Ascending aorta (tissue), 2 donors: ENCODE results near the gene RAD23B. TPM values are rescaled to one million over a fixed set of nuclear protein-coding genes. Genes with fewer than 3 reads are reported as not detected.

Experiments
- DNase-seq, 2 donors: peaks; one replicate each; pipeline ENCODE4 v3.0.0-alpha.2; 2019; ENCODE audit warnings: low spot score in 2 of 2
- H3K27ac ChIP-seq, 2 donors: fragments of 200-600 bp; sonication (generic); one replicate each; pipeline ENCODE4 v1.5.1; 2016 to 2017; ENCODE audit warnings: mild to moderate bottlenecking in 1 of 2
- H3K27me3 ChIP-seq: fragments of 200-600 bp; sonication (generic); one replicate; pipeline ENCODE4 v1.5.1; 2017
- H3K36me3 ChIP-seq, 2 donors: fragments of 200-600 bp; sonication (generic); one replicate each; pipeline ENCODE4 v1.5.1; 2016
- H3K4me1 ChIP-seq, 2 donors: fragments of 200-600 bp; sonication (generic); one replicate each; pipeline ENCODE4 v1.5.1; 2016 to 2017; ENCODE audit warnings: mild to moderate bottlenecking in 1 of 2
- H3K4me3 ChIP-seq, 2 donors: fragments of 200-600 bp; sonication (generic); one replicate each; pipeline ENCODE4 v1.5.1; 2016 to 2017; ENCODE audit warnings: mild to moderate bottlenecking in 1 of 2
- H3K9me3 ChIP-seq, 2 donors: fragments of 200-600 bp; sonication (generic); one replicate each; pipeline ENCODE4 v1.5.1; 2016
- intact Hi-C: fragments of 100-400 bp; cut with DNase I; formaldehyde crosslinking; loops from one replicate; pipeline ENCODE4 v1.15.1; 2023
- total RNA-seq: library from RNA; depleted of rRNA; stranded (reverse); fragments of >200 nt; gene quantifications from one replicate; pipeline ENCODE4 v1.1.0, GENCODE V29; 2016
- TF ChIP-seq, protein P1 (sequence below), 3 experiments: fragments of 200-600 bp in 2 of 3; fragments of 450-650 bp in 1 of 3; sonication (generic) in 2 of 3; IDR thresholded peaks; one replicate each; pipeline ENCODE4 v1.5.1; 2016 to 2019; ENCODE audit warnings: antibody characterized with exemption in 3 of 3, mild to moderate bottlenecking in 1 of 3, moderate library complexity in 1 of 3

Gene RAD23B
- total RNA-seq, 1 donor from 2014 or later: 57.7 TPM

DNA sequence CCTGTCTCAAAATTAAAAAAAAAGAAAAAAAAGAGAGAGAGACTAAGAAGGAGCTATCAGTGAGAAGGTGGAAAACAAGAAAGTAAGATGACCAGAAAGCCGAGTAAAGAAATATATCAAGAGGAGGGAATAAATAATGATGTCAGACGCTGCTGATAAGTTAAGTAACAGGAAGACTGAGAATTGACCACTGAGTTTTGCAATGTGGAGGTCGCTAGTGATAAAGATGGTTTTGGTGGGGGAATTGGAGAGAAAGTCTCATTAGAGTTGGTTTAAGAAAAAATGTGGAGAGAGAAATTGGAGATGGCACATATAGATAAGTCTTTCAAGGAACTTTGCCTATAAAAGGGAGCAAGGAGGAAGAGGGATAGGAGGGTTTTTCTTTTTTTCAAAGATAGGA is 91.9 kb downstream of the RAD23B start:
- Histone ChIP-seq H3K27me3 (no peaks in the 10 kb centered on the region), H3K4me3 (no peak overlapping the region), H3K27ac (no peak overlapping the region), H3K36me3 (no peaks in the 10 kb centered on the region), H3K9me3 (no peaks in the 10 kb centered on the region), H3K4me1 (no peaks in the 10 kb centered on the region)
- intact Hi-C loops: no loop called here
- TF ChIP-seq, protein P1, sequence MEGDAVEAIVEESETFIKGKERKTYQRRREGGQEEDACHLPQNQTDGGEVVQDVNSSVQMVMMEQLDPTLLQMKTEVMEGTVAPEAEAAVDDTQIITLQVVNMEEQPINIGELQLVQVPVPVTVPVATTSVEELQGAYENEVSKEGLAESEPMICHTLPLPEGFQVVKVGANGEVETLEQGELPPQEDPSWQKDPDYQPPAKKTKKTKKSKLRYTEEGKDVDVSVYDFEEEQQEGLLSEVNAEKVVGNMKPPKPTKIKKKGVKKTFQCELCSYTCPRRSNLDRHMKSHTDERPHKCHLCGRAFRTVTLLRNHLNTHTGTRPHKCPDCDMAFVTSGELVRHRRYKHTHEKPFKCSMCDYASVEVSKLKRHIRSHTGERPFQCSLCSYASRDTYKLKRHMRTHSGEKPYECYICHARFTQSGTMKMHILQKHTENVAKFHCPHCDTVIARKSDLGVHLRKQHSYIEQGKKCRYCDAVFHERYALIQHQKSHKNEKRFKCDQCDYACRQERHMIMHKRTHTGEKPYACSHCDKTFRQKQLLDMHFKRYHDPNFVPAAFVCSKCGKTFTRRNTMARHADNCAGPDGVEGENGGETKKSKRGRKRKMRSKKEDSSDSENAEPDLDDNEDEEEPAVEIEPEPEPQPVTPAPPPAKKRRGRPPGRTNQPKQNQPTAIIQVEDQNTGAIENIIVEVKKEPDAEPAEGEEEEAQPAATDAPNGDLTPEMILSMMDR (IDR thresholded peaks at IDR 0.05): no peak
- no peak for DNase-seq

DNA sequence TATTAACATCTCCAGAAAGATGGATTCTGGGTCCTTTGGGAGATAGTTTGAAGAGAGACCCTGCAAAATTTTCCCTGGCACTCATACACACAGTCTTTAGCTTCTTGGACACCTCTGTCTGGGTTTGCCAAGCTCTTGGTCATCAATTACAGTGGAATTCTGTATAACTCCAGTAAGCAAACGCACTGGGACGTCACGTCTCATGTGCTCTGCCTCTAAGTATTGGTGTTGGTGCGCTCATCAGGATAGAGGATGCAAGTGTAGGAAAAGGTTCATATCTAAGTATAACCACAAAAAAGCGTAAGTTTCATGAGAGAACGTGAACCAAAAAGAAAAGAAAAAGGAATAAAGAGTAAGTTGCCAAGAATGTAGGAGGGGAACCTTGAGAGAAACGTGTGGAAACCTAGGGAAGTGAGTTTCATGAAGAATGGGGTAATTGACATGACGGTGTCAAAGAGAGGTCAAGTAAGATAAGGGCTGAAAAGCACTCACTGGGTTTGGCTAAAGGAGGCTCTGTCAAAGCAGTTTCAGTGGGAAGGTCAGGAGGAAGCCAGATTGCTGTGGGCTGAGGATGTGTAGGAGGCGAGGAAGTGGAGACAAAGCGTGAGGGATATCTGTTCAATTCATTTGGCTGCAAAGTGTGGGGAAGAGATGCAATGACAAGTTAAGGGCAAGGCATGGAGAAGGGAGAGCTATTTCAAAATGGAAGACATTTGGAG is 92.7 kb downstream of the RAD23B start:
- no peaks in the 10 kb centered on the region for H3K27me3 ChIP-seq
- TF ChIP-seq, protein P1 (IDR thresholded peaks at IDR 0.05): no peak
- no peaks in the 10 kb centered on the region for H3K4me1 ChIP-seq
- no peaks in the 10 kb centered on the region for H3K36me3 ChIP-seq
- no peak for DNase-seq
- no peak overlapping the region for H3K4me3 ChIP-seq
- no peaks in the 10 kb centered on the region for H3K9me3 ChIP-seq
- no peak overlapping the region for H3K27ac ChIP-seq
- intact Hi-C loops: no loop called here

DNA sequence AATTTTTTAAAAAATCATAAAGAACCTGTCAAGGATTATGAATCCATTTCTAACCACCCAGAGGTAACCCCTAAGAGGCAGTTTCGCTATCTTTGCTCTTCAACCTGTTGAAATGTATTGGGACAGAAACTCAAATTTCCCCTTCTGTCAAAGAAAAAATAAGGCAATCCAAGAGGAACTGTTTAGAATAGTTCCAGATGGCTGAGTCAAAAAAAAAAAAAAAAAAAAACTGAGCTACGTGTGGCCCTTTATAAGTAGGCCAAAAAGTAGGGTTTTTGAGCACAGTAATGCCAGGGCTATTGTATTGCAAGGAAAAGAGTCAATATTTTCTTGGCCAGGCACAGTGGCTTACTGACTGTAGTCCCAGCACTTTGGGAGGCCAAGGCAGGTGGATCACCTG is 94.9 kb downstream of the RAD23B start:
- no peaks in the 10 kb centered on the region for H3K9me3 ChIP-seq
- no peaks in the 10 kb centered on the region for H3K27me3 ChIP-seq
- no peaks in the 10 kb centered on the region for H3K36me3 ChIP-seq
- H3K4me3 ChIP-seq: no peak overlapping the region
- H3K4me1 ChIP-seq: no peaks in the 10 kb centered on the region
- TF ChIP-seq, protein P1 (IDR thresholded peaks at IDR 0.05): no peak
- intact Hi-C loops: no loop called here
- no peak overlapping the region for H3K27ac ChIP-seq
- no peak for DNase-seq

Other genes starting within 250 kb of the RAD23B start
- gene KLF4, start 206.5 kb downstream of the RAD23B start, total RNA-seq: 444 TPM